MM.1S (cell line): ENCODE data around the gene CEP70.
"Not testable (repeated sequence)": the region's sequence is repeated elsewhere in the genome, so short reads cannot be mapped to it uniquely, and the experiment has no call there.

Experiments used
- CTCF ChIP-seq: fragments of 300-600 bp; sonication (generic); IDR thresholded peaks from 2 replicates; pipeline ENCODE4 v1.5.1; 2016; ENCODE audit warnings: antibody characterized with exemption, low read length, mixed read lengths
- EZH2phosphoT487 ChIP-seq: fragments of 300-600 bp; sonication (generic); IDR thresholded peaks from 2 replicates; pipeline ENCODE4 v1.6.1; 2018; ENCODE audit warnings: antibody characterized with exemption, low read length

- not testable (repeated sequence) for TF ChIP-seq CTCF, EZH2phosphoT487
These were observed 31.2 kb downstream of the CEP70 start for GRCh38 chr3:138562902-138563301.
